ENCODE results near the gene SYNJ2. TPM values are rescaled to one million over a fixed set of nuclear protein-coding genes. Genes with fewer than 3 reads are reported as not detected.

The SYNJ2 gene
- total and polyA plus RNA-seq, 3 donors from 2014 or later = 5.8 to 17.7 (median 7.6) TPM

GRCh38 chr6:158021814-158022748, 40.4 kb downstream of the SYNJ2 start:
- Histone ChIP-seq H3K9me3 (no peaks in the 10 kb centered on the region), H3K4me3 (no peak overlapping the region), H3K36me3 (ENCODE audit: low read depth, missing control alignments) (no peaks in the 10 kb centered on the region), H3K27ac (no peak overlapping the region), H3K27me3 (no peaks in the 10 kb centered on the region), H3K4me1 (peaks cover 9% of the 10 kb centered on the region)
- DNase-seq = no peak
- 95% methylated on average over 9 to 14 of the region's 14 CpGs for WGBS, 2 donors
- no peak for TF ChIP-seq POLR2A (IDR thresholded peaks at IDR 0.05)
- TF ChIP-seq CTCF (IDR thresholded peaks at IDR 0.05) = no peak
- intact Hi-C loops (cut with DNase I; ENCODE audit: low total_unique reads) = no loop called here

- DNase-seq = no peak
- TF ChIP-seq POLR2A (IDR thresholded peaks at IDR 0.05) (no peak), CTCF (IDR thresholded peaks at IDR 0.05) (no peak)
- peaks cover 9% of the 10 kb centered on the region for H3K4me1 ChIP-seq
- WGBS, 2 donors = 92 to 95% methylated on average over 12 to 14 of the region's 14 CpGs
- no peaks in the 10 kb centered on the region for H3K36me3 ChIP-seq (ENCODE audit: low read depth, missing control alignments)
- H3K9me3 ChIP-seq = no peaks in the 10 kb centered on the region
- no peak overlapping the region for H3K27ac ChIP-seq
- no peak overlapping the region for H3K4me3 ChIP-seq
- intact Hi-C loops (cut with DNase I; ENCODE audit: low total_unique reads) = no loop called here
- H3K27me3 ChIP-seq = no peaks in the 10 kb centered on the region
These were observed 41.3 kb downstream of the SYNJ2 start for GRCh38 chr6:158022749-158023596.

- Histone ChIP-seq H3K27ac (no peak overlapping the region), H3K4me3 (no peak overlapping the region), H3K4me1 (peaks cover 9% of the 10 kb centered on the region), H3K27me3 (no peaks in the 10 kb centered on the region), H3K36me3 (ENCODE audit: low read depth, missing control alignments) (no peaks in the 10 kb centered on the region), H3K9me3 (no peaks in the 10 kb centered on the region)
- no peak for TF ChIP-seq CTCF (IDR thresholded peaks at IDR 0.05)
- no peak for TF ChIP-seq POLR2A (IDR thresholded peaks at IDR 0.05)
- 72 to 76% methylated on average over 4 to 5 of the region's 5 CpGs for WGBS, 2 donors
- DNase-seq = no peak
- intact Hi-C loops (cut with DNase I; ENCODE audit: low total_unique reads) = no loop called here
These were observed 41.9 kb downstream of the SYNJ2 start for GRCh38 chr6:158023597-158023939.

GRCh38 chr6:158024566-158025297, 43.1 kb downstream of the SYNJ2 start:
- 92 to 97% methylated on average over 16 of the region's 16 CpGs for WGBS, 2 donors
- H3K9me3 ChIP-seq = no peaks in the 10 kb centered on the region
- H3K27ac ChIP-seq = no peak overlapping the region
- intact Hi-C loops (cut with DNase I; ENCODE audit: low total_unique reads) = no loop called here
- no peak overlapping the region for H3K4me3 ChIP-seq
- no peaks in the 10 kb centered on the region for H3K27me3 ChIP-seq
- no peak for TF ChIP-seq POLR2A (IDR thresholded peaks at IDR 0.05)
- peaks cover 9% of the 10 kb centered on the region for H3K4me1 ChIP-seq
- no peaks in the 10 kb centered on the region for H3K36me3 ChIP-seq (ENCODE audit: low read depth, missing control alignments)
- DNase-seq = no peak
